Heart left ventricle (tissue), 13 donors: ENCODE measurements around the gene ARHGAP45.

Experiments
- POLR2A ChIP-seq, 2 donors: fragments of 450-650 bp; IDR thresholded peaks; one replicate each; pipeline ENCODE4 v1.6.1; 2017; ENCODE audit warnings: antibody characterized with exemption in 2 of 2, mild to moderate bottlenecking in 2 of 2, moderate library complexity in 2 of 2
- TF ChIP-seq, protein P1 (sequence below), 12 donors: fragments of 200-600 bp; sonication (generic) in 4 of 12; IDR thresholded peaks; one replicate each; pipeline versions ENCODE4 v1.5.0 to v1.8.0; 2018 to 2022; ENCODE audit warnings: antibody characterized with exemption in 12 of 12, mild to moderate bottlenecking in 5 of 12
- donor health status: ischemic (EF 13 %, LVEDD 7.1; RV severe dilation, severe dysfunction).
- donor health status: DM: no; HTN: yes; CAD: no.
- donor health status: DM: no; HTN: no; CAD: no.
- donor health status: ischemic (EF 25% LVEDD 6.9; RV normal size, moderate dysfunction).
- donor health status: ischemic (EF 25% LVEDD 5.7; RV mildly dilated, moderate dysfunction).
- donor health status: ischemic (EF 35%, LVEDD 5.7; RV mildly dilated, moderate dysfunction).
- donor health status: nonischemic (EF 11% LVEDD 7.7; RV severe dilation, severe dysfunction).
- donor health status: DM: yes; HTN: yes; CAD: no.
- donor health status: PGD.
- donor health status: ischemic (EF 29% LVEDD 5.4; RV normal size, mild dysfunction).
- donor health status: nonischemic (EF 23%, LVEDD 6.1; RV moderate dilation, normal function).

DNA sequence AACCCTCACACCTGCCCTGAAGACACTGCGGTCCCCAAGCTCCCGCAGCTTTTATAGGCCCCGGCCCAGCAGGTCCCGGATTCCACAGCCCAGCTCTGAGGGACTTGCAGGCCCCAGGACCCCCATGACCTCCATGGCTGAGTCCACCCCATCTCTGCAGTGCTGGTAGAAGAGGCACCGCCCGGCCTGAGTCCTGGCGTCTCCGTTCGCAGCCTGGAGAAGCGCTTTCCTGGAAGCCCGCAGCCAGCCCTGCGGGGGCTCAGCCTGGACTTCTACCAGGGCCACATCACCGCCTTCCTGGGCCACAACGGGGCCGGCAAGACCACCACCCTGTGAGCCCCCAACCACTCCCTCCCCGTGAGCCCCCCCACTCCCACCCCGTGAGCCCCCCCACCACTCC lies 17.9 kb upstream of the ARHGAP45 start:
- TF ChIP-seq, protein P1, sequence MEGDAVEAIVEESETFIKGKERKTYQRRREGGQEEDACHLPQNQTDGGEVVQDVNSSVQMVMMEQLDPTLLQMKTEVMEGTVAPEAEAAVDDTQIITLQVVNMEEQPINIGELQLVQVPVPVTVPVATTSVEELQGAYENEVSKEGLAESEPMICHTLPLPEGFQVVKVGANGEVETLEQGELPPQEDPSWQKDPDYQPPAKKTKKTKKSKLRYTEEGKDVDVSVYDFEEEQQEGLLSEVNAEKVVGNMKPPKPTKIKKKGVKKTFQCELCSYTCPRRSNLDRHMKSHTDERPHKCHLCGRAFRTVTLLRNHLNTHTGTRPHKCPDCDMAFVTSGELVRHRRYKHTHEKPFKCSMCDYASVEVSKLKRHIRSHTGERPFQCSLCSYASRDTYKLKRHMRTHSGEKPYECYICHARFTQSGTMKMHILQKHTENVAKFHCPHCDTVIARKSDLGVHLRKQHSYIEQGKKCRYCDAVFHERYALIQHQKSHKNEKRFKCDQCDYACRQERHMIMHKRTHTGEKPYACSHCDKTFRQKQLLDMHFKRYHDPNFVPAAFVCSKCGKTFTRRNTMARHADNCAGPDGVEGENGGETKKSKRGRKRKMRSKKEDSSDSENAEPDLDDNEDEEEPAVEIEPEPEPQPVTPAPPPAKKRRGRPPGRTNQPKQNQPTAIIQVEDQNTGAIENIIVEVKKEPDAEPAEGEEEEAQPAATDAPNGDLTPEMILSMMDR (IDR thresholded peaks at IDR 0.05): no peak
- TF ChIP-seq POLR2A (IDR thresholded peaks at IDR 0.05): no peak
